HG03575 (cell line): ENCODE measurements around the gene ARHGEF16.

Experiments used
- ATAC-seq: cut with Tn5 transposase; IDR thresholded peaks from one replicate; pipeline ENCODE4 v1.9.1; 2021; ENCODE audit not compliant: unreplicated experiment, insufficient number of reproducible peaks, low FRiP score; ENCODE audit errors: extremely low read depth

The ARHGEF16 gene

GRCh38 chr1:3492545-3493246 is 38.2 kb downstream of the ARHGEF16 start:
- ATAC-seq: no peak

GRCh38 chr1:3494321-3495308 is 40.1 kb downstream of the ARHGEF16 start:
- ATAC-seq: no peak

- no peak for ATAC-seq
Measured at GRCh38 chr1:3495776-3496745, 41.6 kb downstream of the ARHGEF16 start.

- ATAC-seq: no peak
Measured at GRCh38 chr1:3496916-3497315, 42.5 kb downstream of the ARHGEF16 start.

GRCh38 chr1:3497521-3497920 is 43.1 kb downstream of the ARHGEF16 start:
- ATAC-seq: no peak

- ATAC-seq: no peak
Measured at GRCh38 chr1:3498246-3498930, 43.9 kb downstream of the ARHGEF16 start.

- ATAC-seq: no peak
Measured at GRCh38 chr1:3498986-3499385, 44.5 kb downstream of the ARHGEF16 start.

GRCh38 chr1:3499611-3500010 is 45.1 kb downstream of the ARHGEF16 start:
- no peak for ATAC-seq

- no peak for ATAC-seq
Measured at GRCh38 chr1:3500265-3500835, 45.9 kb downstream of the ARHGEF16 start.

- no peak for ATAC-seq
Measured at GRCh38 chr1:3501437-3501836, 47.0 kb downstream of the ARHGEF16 start.

- no peak for ATAC-seq
Measured at GRCh38 chr1:3501856-3502640, 47.6 kb downstream of the ARHGEF16 start.

- ATAC-seq: no peak
Measured at GRCh38 chr1:3502641-3503524, 48.4 kb downstream of the ARHGEF16 start.

- no peak for ATAC-seq
Measured at GRCh38 chr1:3503525-3503886, 49.0 kb downstream of the ARHGEF16 start.

- no peak for ATAC-seq
Measured at GRCh38 chr1:3504151-3504821, 49.8 kb downstream of the ARHGEF16 start.

GRCh38 chr1:3504822-3505153 is 50.3 kb downstream of the ARHGEF16 start:
- ATAC-seq: no peak

GRCh38 chr1:3505161-3505560 is 50.7 kb downstream of the ARHGEF16 start:
- no peak for ATAC-seq
